H1 (cell line): ENCODE data around the gene ORC6. TPM values are rescaled to one million over a fixed set of nuclear protein-coding genes. Genes with fewer than 3 reads are reported as not detected.

Experiments used
- CTCF ChIA-PET: fragments of 300-600 bp; sonication (Branson Sonifier 250); formaldehyde crosslinking; loops from one replicate; lab custom pipeline; 2021; ENCODE audit not compliant: partially characterized antibody; lab: Charles Lee
- POLR2A ChIA-PET: fragments of 300-600 bp; sonication (Branson Sonifier 250); formaldehyde crosslinking; loops from one replicate; lab custom pipeline; 2021; ENCODE audit warnings: inconsistent platforms; ENCODE audit not compliant: partially characterized antibody; lab: Charles Lee
- DNase-seq, 2 experiments: peaks; one replicate each; pipeline versions ENCODE4 v3.0.0 to v3.0.0-alpha.2; 2010 to 2022; ENCODE audit warnings: low spot score in 2 of 2, low read depth in 1 of 2, mixed read lengths in 1 of 2
- FAIRE-seq: peaks from 2 replicates; lab custom pipeline; 2011; peaks lifted over from hg19 to GRCh38; lab: Jason Lieb, UNC
- H2AFZ ChIP-seq: 2 replicates; pipeline ENCODE4 v1.8.1; 2012; ENCODE audit warnings: low read length, inconsistent platforms
- H2AK5ac ChIP-seq: 2 replicates; pipeline ENCODE4 v1.6.1; 2013; ENCODE audit warnings: low read depth, low read length
- H2BK120ac ChIP-seq: replicated peaks from 2 replicates; pipeline ENCODE3; 2013; ENCODE audit warnings: low read depth, low read length, inconsistent platforms
- H2BK12ac ChIP-seq: 2 replicates; pipeline ENCODE4 v1.6.1; 2013; ENCODE audit warnings: low read depth, low read length
- H2BK15ac ChIP-seq: 2 replicates; pipeline ENCODE4 v1.6.1; 2013; ENCODE audit warnings: low read length
- H2BK20ac ChIP-seq: 2 replicates; pipeline ENCODE4 v1.6.1; 2013; ENCODE audit warnings: low read length
- H2BK5ac ChIP-seq: 2 replicates; pipeline ENCODE4 v1.6.1; 2013; ENCODE audit warnings: low read depth, low read length
- H3K14ac ChIP-seq: 2 replicates; pipeline ENCODE4 v1.6.1; 2013; ENCODE audit warnings: inconsistent platforms; ENCODE audit not compliant: insufficient read length
- H3K18ac ChIP-seq: 2 replicates; pipeline ENCODE4 v1.6.1; 2013; ENCODE audit warnings: low read length; ENCODE audit errors: extremely low read depth
- H3K23ac ChIP-seq: 2 replicates; pipeline ENCODE4 v1.6.1; 2013; ENCODE audit warnings: inconsistent platforms; ENCODE audit not compliant: insufficient read length
- H3K23me2 ChIP-seq: 2 replicates; pipeline ENCODE4 v1.6.1; 2013; ENCODE audit warnings: low read depth, low read length
- H3K27ac ChIP-seq: 2 replicates; pipeline ENCODE4 v1.6.1; 2011; ENCODE audit warnings: low read depth, low read length, inconsistent platforms
- H3K27me3 ChIP-seq, 4 experiments: replicated peaks in 1 of 4; 1 replicate in 1 of 4; 2 replicates in 3 of 4; pipeline versions ENCODE4 v1.6.1 to v1.8.1; 2011 to 2013; ENCODE audit warnings: low read length in 3 of 4, mild to moderate bottlenecking in 3 of 4, inconsistent platforms in 2 of 4, mixed read lengths in 2 of 4, moderate library complexity in 1 of 4; ENCODE audit not compliant: control insufficient read depth in 3 of 4, insufficient read depth in 3 of 4; ENCODE audit errors: extremely low read depth in 1 of 4
- H3K36me3 ChIP-seq, 4 experiments: 2 replicates each; pipeline versions ENCODE4 v1.6.1 to v1.8.1; 2011 to 2013; ENCODE audit warnings: mild to moderate bottlenecking in 4 of 4, low read length in 3 of 4, moderate library complexity in 2 of 4, control low read depth in 1 of 4, inconsistent platforms in 1 of 4; ENCODE audit not compliant: insufficient read depth in 4 of 4, control insufficient read depth in 2 of 4
- H3K4ac ChIP-seq: replicated peaks from 2 replicates; pipeline ENCODE3; 2013; ENCODE audit warnings: low read length, low read depth, mixed read lengths, inconsistent platforms; ENCODE audit not compliant: insufficient read length
- H3K4me1 ChIP-seq, 4 experiments: replicated peaks in 1 of 4; 1 replicate in 1 of 4; 2 replicates in 3 of 4; pipeline versions ENCODE4 v1.6.1 to v1.8.1; 2011 to 2013; ENCODE audit warnings: low read length in 3 of 4, inconsistent platforms in 2 of 4, mixed read lengths in 1 of 4; ENCODE audit not compliant: insufficient read depth in 4 of 4, control insufficient read depth in 3 of 4
- H3K4me2 ChIP-seq, 2 experiments: 2 replicates each; pipeline versions ENCODE4 v1.6.1 to v1.8.1; 2011 to 2013; ENCODE audit warnings: low read depth in 2 of 2, low read length in 2 of 2, control low read depth in 1 of 2, inconsistent platforms in 1 of 2, mild to moderate bottlenecking in 1 of 2; ENCODE audit not compliant: insufficient read depth in 1 of 2
- H3K4me3 ChIP-seq, 4 experiments: fragments of 200-600, 300-600 bp in 1 of 4; sonication (generic), shearing (Covaris generic), sonication (Bioruptor Twin) in 1 of 4; 2 replicates each; pipeline versions ENCODE4 v1.5.1 to v1.8.1; 2011 to 2016; ENCODE audit warnings: low read length in 4 of 4, low read depth in 3 of 4, control low read depth in 2 of 4, inconsistent platforms in 2 of 4, mild to moderate bottlenecking in 2 of 4, mixed read lengths in 1 of 4, moderate library complexity in 1 of 4; ENCODE audit not compliant: insufficient read depth in 2 of 4; ENCODE audit errors: extremely low read depth in 1 of 4
- H3K56ac ChIP-seq: replicated peaks from 2 replicates; pipeline ENCODE3; 2013; ENCODE audit warnings: low read depth, mild to moderate bottlenecking, mixed read lengths, low read length, inconsistent platforms; ENCODE audit not compliant: insufficient read length
- H3K79me1 ChIP-seq: 2 replicates; pipeline ENCODE4 v1.6.1; 2013; ENCODE audit warnings: low read depth, low read length, control low read depth
- H3K79me2 ChIP-seq, 2 experiments: 2 replicates each; pipeline versions ENCODE4 v1.6.1 to v1.8.1; 2012 to 2013; ENCODE audit warnings: low read length in 2 of 2, mild to moderate bottlenecking in 2 of 2, inconsistent platforms in 1 of 2; ENCODE audit not compliant: insufficient read depth in 2 of 2, control insufficient read depth in 1 of 2
- H3K9ac ChIP-seq, 4 experiments: replicated peaks in 1 of 4; 1 replicate in 1 of 4; 2 replicates in 3 of 4; pipeline versions ENCODE4 v1.6.1 to v1.8.1; 2011 to 2013; ENCODE audit warnings: low read depth in 3 of 4, low read length in 3 of 4, control low read depth in 2 of 4, mild to moderate bottlenecking in 2 of 4, moderate library complexity in 2 of 4, inconsistent platforms in 1 of 4; ENCODE audit errors: extremely low read depth in 1 of 4
- H3K9me3 ChIP-seq, 2 experiments: 2 replicates each; pipeline versions ENCODE4 v1.6.1 to v1.8.1; 2012 to 2013; ENCODE audit warnings: mild to moderate bottlenecking in 2 of 2, moderate library complexity in 2 of 2, control low read depth in 1 of 2, inconsistent platforms in 1 of 2, low read depth in 1 of 2, low read length in 1 of 2, mixed read lengths in 1 of 2; ENCODE audit not compliant: insufficient read depth in 2 of 2
- H4K20me1 ChIP-seq, 2 experiments: replicated peaks in 1 of 2; 2 replicates each; pipeline versions ENCODE3 to v1.8.1; 2011 to 2013; ENCODE audit warnings: inconsistent platforms in 2 of 2, low read length in 2 of 2, mild to moderate bottlenecking in 1 of 2; ENCODE audit not compliant: insufficient read depth in 2 of 2, control insufficient read depth in 1 of 2
- H4K5ac ChIP-seq: 2 replicates; pipeline ENCODE4 v1.6.1; 2013; ENCODE audit warnings: low read length, low read depth, mixed read lengths, inconsistent platforms; ENCODE audit not compliant: insufficient read length
- H4K8ac ChIP-seq: 2 replicates; pipeline ENCODE4 v1.8.0; 2013; ENCODE audit warnings: mild to moderate bottlenecking, moderate library complexity, low read length, inconsistent platforms; ENCODE audit not compliant: insufficient read depth; ENCODE audit errors: extremely low read depth
- H4K91ac ChIP-seq: replicated peaks from 2 replicates; pipeline ENCODE3; 2013; ENCODE audit warnings: low read length, mixed read lengths, inconsistent platforms; ENCODE audit not compliant: insufficient read length
- ASH2L ChIP-seq: fragments of 200-600, 300-600 bp; sonication (generic); IDR thresholded peaks from one replicate; pipeline ENCODE4 v1.7.1; 2017; ENCODE audit warnings: low read length
- ATF2 ChIP-seq: IDR thresholded peaks from 2 replicates; pipeline ENCODE4 v1.6.1; 2012; ENCODE audit warnings: low read length, inconsistent platforms
- ATF3 ChIP-seq: IDR thresholded peaks from 2 replicates; pipeline ENCODE4 v1.6.1; 2011; ENCODE audit warnings: low read depth, mild to moderate bottlenecking, low read length; ENCODE audit not compliant: insufficient read depth
- BCL11A ChIP-seq, 2 experiments: IDR thresholded peaks; one replicate each; pipeline ENCODE4 v1.6.1; 2011; ENCODE audit warnings: low read depth in 2 of 2, low read length in 2 of 2, mild to moderate bottlenecking in 2 of 2
- CBX8 ChIP-seq: fragments of 300-800, 300-1000 bp; sonication (generic); IDR thresholded peaks from 2 replicates; pipeline ENCODE4 v1.7.1; 2016; ENCODE audit warnings: low read depth, low read length, borderline replicate concordance
- CHD1 ChIP-seq: IDR thresholded peaks from 2 replicates; pipeline ENCODE4 v1.6.1; 2012; ENCODE audit warnings: low read depth, low read length, improper control_type of control experiment
- CREB1 ChIP-seq: IDR thresholded peaks from 2 replicates; pipeline ENCODE4 v1.6.1; 2012; ENCODE audit warnings: inconsistent platforms
- E2F6 ChIP-seq: IDR thresholded peaks from 2 replicates; pipeline ENCODE4 v1.6.1; 2012; ENCODE audit warnings: inconsistent platforms
- EZH2 ChIP-seq: fragments of 200-600 bp; sonication (generic); IDR thresholded peaks from 2 replicates; pipeline ENCODE4 v1.7.1; 2012; ENCODE audit warnings: low read depth, mild to moderate bottlenecking, moderate library complexity, low read length, inconsistent platforms; ENCODE audit not compliant: severe bottlenecking
- POU5F1 ChIP-seq: IDR thresholded peaks from 2 replicates; pipeline ENCODE4 v1.6.1; 2011; ENCODE audit warnings: low read depth, mild to moderate bottlenecking, low read length, moderate library complexity
- SUZ12 ChIP-seq: fragments of 200-600 bp; sonication (generic); IDR thresholded peaks from 2 replicates; pipeline ENCODE4 v1.6.1; 2012; ENCODE audit warnings: mild to moderate bottlenecking, inconsistent platforms, low read length, moderate library complexity, mixed read lengths
- WGBS, 2 experiments: shearing (Covaris generic) in 1 of 2; methylation state at CpG; one replicate each; pipeline versions ENCODE4 v1.1.6 to v1.1.7; 2013 to 2015; ENCODE audit warnings: low lambda C conversion rate in 2 of 2, mixed read lengths in 2 of 2, inconsistent platforms in 1 of 2, low coverage in 1 of 2, missing lambda C conversion rate in 1 of 2; ENCODE audit not compliant: insufficient replicate concordance in 2 of 2, insufficient coverage in 1 of 2, insufficient read length in 1 of 2; ENCODE audit errors: extremely low coverage in 1 of 2, missing lambda C conversion rate in 1 of 2; 5-methylcytosine and 5-hydroxymethylcytosine counted together
- polyA plus RNA-seq, 7 experiments: library from polyadenylated mRNA; depleted of rRNA in 3 of 7; stranded (reverse) in 5 of 7; unstranded in 2 of 7; fragments of >200 nt in 5 of 7; fragments of 200-250 nt in 2 of 7; gene quantifications; 1 replicate in 5 of 7; 2 replicates in 1 of 7; 4 replicates in 1 of 7; pipeline versions ENCODE4 v1.2.1 to v1.2.3, GENCODE V29; 2011 to 2013; ENCODE audit warnings: missing spikeins in 2 of 7, mixed read lengths in 2 of 7
- total RNA-seq: library from RNA; stranded (reverse); fragmentation: NEBNext Ultra II Directional; extraction: Animal tissue kit (Norgen Biotek cat#: 25700); gene quantifications from 2 replicates; pipeline ENCODE4 v1.2.1, GENCODE V29; 2021

Gene ORC6
- total and polyA plus RNA-seq, 2 of the 8 experiments (the other 6 are each of a cell fraction or from before 2014, with no cell fraction given): 41.8 to 67.4 TPM

GRCh38 chr16:46727630-46728029 lies 38.2 kb downstream of the ORC6 start:
- no peak for FAIRE-seq
- no peak overlapping the region for H2BK15ac ChIP-seq
- no peak overlapping the region for H3K4me2 ChIP-seq
- no peak overlapping the region for H3K14ac ChIP-seq
- no peak overlapping the region for H2BK12ac ChIP-seq
- H3K4me1 ChIP-seq: no peaks in the 10 kb centered on the region
- no peak overlapping the region for H3K56ac ChIP-seq
- CTCF ChIA-PET: interaction anchor here (1.0 to 1.3 kb wide), 2 partner anchors 10 to 14 kb away, joined by 4 read pairs; no protein-coding TSS in a partner anchor
- H3K36me3 ChIP-seq: no peaks in the 10 kb centered on the region
- no peak overlapping the region for H3K23ac ChIP-seq
- no peak overlapping the region for H4K8ac ChIP-seq
- H3K18ac ChIP-seq: no peak overlapping the region
- no peak overlapping the region for H4K91ac ChIP-seq
- H2AFZ ChIP-seq: no peak overlapping the region
- 94% methylated on average over 9 of the region's 9 CpGs; no CpG with 5 or more reads in 1 of the 2 experiments for WGBS, 2 experiments
- no peak overlapping the region for H4K5ac ChIP-seq
- no peak overlapping the region for H2BK120ac ChIP-seq
- H3K79me1 ChIP-seq: no peaks in the 10 kb centered on the region
- H3K9ac ChIP-seq: no peak overlapping the region
- DNase-seq: no peak
- no peak overlapping the region for H2AK5ac ChIP-seq
- H3K27ac ChIP-seq: no peak overlapping the region
- POLR2A ChIA-PET: interaction anchor here (0.8 to 1.4 kb wide), 3 partner anchors 27 to 65 kb away, joined by 3 read pairs; no protein-coding TSS in a partner anchor
- no peak overlapping the region for H2BK20ac ChIP-seq
- no peaks in the 10 kb centered on the region for H4K20me1 ChIP-seq
- H3K4me3 ChIP-seq: no peak overlapping the region
- no peaks in the 10 kb centered on the region for H3K79me2 ChIP-seq
- no peaks in the 10 kb centered on the region for H3K23me2 ChIP-seq
- no peak overlapping the region for H3K4ac ChIP-seq
- 0 out of 4 replicates have a peak, but pooled peaks cover 0 to 2% of the 10 kb centered on the region in 2 experiments for H3K9me3 ChIP-seq
- no peaks in the 10 kb centered on the region for H3K27me3 ChIP-seq
- no peak overlapping the region for H2BK5ac ChIP-seq
- no peak for TF ChIP-seq CHD1
- TF ChIP-seq SUZ12: no peak
- no peak for TF ChIP-seq ASH2L
- no peak for TF ChIP-seq POU5F1
- no peak for TF ChIP-seq E2F6
- TF ChIP-seq ATF2: no peak
- TF ChIP-seq BCL11A (IDR thresholded peaks at IDR 0.05; ENCODE audit: low read depth in 2 of 2, low read length in 2 of 2): no peak
- TF ChIP-seq ATF3: no peak
- no peak for TF ChIP-seq EZH2
- no peak for TF ChIP-seq CBX8
- TF ChIP-seq CREB1: no peak
